ENCODE results near the gene GRID2. TPM values are rescaled to one million over a fixed set of nuclear protein-coding genes. Genes with fewer than 3 reads are reported as not detected.

GRID2 gene
- polyA plus RNA-seq, 1 experiment, result not detected

DNA sequence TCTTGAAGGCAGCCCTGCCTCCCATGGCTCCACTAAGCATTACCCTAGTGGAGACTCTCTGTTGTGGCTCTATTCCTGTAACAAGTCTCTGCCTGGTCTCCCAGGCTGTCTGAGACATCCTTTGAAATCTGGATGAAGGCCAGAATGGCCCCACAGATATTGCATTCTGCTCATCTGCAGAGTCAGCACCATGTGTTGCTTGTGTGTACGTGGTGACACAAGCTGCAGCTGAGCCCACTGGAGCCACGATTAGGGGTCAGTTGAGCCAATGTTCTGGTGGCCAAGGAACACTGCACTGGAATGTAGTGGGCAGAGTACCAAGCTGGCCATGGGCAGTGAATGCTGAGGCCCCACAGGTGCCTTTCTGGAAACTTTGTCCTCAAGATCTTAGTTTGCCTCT lies 29.2 kb downstream of the GRID2 start:
- CTCF ChIA-PET, result no interaction called here
- no peak for DNase-seq (ENCODE audit: low read depth)
- TF ChIP-seq, protein P1, sequence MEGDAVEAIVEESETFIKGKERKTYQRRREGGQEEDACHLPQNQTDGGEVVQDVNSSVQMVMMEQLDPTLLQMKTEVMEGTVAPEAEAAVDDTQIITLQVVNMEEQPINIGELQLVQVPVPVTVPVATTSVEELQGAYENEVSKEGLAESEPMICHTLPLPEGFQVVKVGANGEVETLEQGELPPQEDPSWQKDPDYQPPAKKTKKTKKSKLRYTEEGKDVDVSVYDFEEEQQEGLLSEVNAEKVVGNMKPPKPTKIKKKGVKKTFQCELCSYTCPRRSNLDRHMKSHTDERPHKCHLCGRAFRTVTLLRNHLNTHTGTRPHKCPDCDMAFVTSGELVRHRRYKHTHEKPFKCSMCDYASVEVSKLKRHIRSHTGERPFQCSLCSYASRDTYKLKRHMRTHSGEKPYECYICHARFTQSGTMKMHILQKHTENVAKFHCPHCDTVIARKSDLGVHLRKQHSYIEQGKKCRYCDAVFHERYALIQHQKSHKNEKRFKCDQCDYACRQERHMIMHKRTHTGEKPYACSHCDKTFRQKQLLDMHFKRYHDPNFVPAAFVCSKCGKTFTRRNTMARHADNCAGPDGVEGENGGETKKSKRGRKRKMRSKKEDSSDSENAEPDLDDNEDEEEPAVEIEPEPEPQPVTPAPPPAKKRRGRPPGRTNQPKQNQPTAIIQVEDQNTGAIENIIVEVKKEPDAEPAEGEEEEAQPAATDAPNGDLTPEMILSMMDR (IDR thresholded peaks at IDR 0.05; ENCODE audit: insufficient read depth, low read depth, low read length), result no peak
- Histone ChIP-seq H3K36me3 (ENCODE audit: control insufficient read depth, insufficient read depth, low read length) (no peaks in the 10 kb centered on the region), H3K4me3 (ENCODE audit: low read depth, low read length) (no peak overlapping the region), H3K27me3 (ENCODE audit: control insufficient read depth, insufficient read depth, low read length) (no peaks in the 10 kb centered on the region)
- POLR2A ChIA-PET, result no interaction called here

DNA sequence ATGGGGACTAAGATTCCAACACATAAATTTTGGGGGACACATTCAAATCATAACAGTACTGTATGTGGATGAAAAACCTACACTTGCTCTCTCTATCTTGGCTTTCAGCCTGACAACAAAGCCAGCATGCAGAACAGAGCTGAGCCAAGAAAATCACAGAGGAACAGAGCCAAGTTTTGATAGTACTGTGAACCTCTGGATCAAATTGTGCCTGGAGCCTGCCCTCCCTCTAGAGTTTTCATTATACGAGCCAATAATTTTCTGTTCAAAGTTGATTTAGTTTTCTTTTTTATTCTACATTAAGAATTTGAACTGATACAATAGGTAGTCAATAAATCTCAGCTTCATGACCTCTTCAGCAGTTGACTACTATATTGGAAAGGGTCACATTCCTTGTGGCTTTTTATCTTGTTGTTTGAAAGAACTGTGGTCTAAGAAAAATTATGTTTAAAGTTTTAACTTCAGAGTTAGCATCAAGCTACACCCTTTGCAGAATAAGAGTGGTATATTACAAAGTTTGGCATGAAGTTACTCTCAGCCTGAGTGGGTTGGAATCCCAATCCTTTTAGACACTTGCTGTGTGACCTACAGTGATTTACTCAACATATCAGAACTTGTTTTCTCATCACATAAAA lies 31.1 kb downstream of the GRID2 start:
- Histone ChIP-seq H3K27me3 (ENCODE audit: control insufficient read depth, insufficient read depth, low read length) (no peaks in the 10 kb centered on the region), H3K36me3 (ENCODE audit: control insufficient read depth, insufficient read depth, low read length) (no peaks in the 10 kb centered on the region), H3K4me3 (ENCODE audit: low read depth, low read length) (no peak overlapping the region)
- CTCF ChIA-PET, result no interaction called here
- POLR2A ChIA-PET, result no interaction called here
- no peak for DNase-seq (ENCODE audit: low read depth)
- TF ChIP-seq, protein P1 (IDR thresholded peaks at IDR 0.05; ENCODE audit: insufficient read depth, low read depth, low read length), result no peak

DNA sequence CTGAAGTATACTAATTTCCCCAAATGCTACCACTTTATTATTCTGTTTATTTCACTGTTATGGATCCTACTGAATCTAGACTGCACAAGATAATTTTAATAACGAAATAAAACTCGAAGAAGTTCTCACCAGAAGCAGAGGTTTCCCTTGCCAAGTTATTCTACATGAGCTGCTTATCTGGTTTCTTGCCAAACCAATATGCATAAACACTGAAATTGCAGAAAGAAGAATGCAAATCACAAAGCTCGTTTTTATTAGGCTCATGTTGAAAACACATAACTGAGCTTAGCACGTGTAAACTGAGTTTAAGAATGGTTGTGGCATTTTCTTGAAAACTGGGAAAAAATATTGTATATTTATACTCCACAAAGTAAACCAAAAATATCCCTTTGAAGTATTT lies 35.9 kb downstream of the GRID2 start:
- POLR2A ChIA-PET, result no interaction called here
- CTCF ChIA-PET, result no interaction called here
- Histone ChIP-seq H3K27me3 (ENCODE audit: control insufficient read depth, insufficient read depth, low read length) (no peaks in the 10 kb centered on the region), H3K36me3 (ENCODE audit: control insufficient read depth, insufficient read depth, low read length) (no peaks in the 10 kb centered on the region), H3K4me3 (ENCODE audit: low read depth, low read length) (no peak overlapping the region)
- TF ChIP-seq, protein P1 (IDR thresholded peaks at IDR 0.05; ENCODE audit: insufficient read depth, low read depth, low read length), result no peak
- DNase-seq (ENCODE audit: low read depth), result no peak

DNA sequence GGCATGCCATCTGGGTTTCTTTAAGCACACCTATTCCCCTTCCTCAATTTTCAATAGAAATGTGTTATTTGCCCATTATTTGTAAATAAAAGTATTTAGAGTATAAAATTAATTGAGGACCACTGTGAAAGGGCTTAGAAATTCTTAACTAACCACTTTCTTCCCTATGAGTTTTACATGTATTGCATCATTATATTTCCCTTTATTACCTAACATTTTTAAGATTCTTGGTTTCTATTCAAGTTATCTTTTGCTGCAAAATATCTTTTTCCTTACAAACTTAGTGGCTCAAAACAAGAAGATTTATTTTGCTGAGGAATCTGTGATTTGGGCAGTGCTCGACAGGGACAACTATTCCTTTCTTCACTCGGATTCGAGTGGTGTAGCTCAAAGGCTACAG lies 40.5 kb downstream of the GRID2 start:
- no peaks in the 10 kb centered on the region for H3K27me3 ChIP-seq (ENCODE audit: control insufficient read depth, insufficient read depth, low read length)
- TF ChIP-seq, protein P1 (IDR thresholded peaks at IDR 0.05; ENCODE audit: insufficient read depth, low read depth, low read length), result no peak
- H3K4me3 ChIP-seq (ENCODE audit: low read depth, low read length), result no peak overlapping the region
- no peak for DNase-seq (ENCODE audit: low read depth)
- no peaks in the 10 kb centered on the region for H3K36me3 ChIP-seq (ENCODE audit: control insufficient read depth, insufficient read depth, low read length)
- POLR2A ChIA-PET, result no interaction called here
- CTCF ChIA-PET, result no interaction called here

DNA sequence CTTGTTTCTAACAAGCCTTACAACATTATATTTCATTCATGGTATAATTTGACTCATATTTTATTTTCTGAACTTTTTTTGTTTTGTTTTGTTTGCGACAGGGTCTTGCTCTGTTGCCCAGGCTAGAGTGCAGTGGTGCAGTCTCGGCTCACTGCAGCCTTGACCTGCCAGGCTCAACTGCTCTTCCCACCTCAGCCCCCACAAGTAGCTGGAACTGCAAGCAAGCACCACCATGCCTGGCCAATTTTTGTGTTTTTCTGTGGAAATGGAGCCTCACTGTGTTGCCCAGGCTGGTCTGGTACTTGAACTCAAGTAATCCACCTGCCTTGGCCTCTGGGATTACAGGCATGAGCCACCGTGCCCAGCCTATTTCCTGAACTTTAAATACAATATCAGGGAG lies 42.5 kb downstream of the GRID2 start:
- ChIA-PET POLR2A (no interaction called here), CTCF (no interaction called here)
- no peak for DNase-seq (ENCODE audit: low read depth)
- Histone ChIP-seq H3K36me3 (ENCODE audit: control insufficient read depth, insufficient read depth, low read length) (no peaks in the 10 kb centered on the region), H3K27me3 (ENCODE audit: control insufficient read depth, insufficient read depth, low read length) (no peaks in the 10 kb centered on the region), H3K4me3 (ENCODE audit: low read depth, low read length) (no peak overlapping the region)
- TF ChIP-seq, protein P1 (IDR thresholded peaks at IDR 0.05; ENCODE audit: insufficient read depth, low read depth, low read length), result no peak

Measured in BJ (cell line).